ENCODE results near the gene PTPRM.
A peak's percentile ranks its signal among the peaks of the same experiment; 100 is the strongest.

PTPRM gene

GRCh38 chr18:8177330-8178016 is 610.4 kb downstream of the PTPRM start:
- Mint-ChIP-seq H3K27ac (peak overlapping the region; percentile 24), H3K9me3 (peaks cover 12% of the 10 kb centered on the region), H3K27me3 (ENCODE audit: low read depth, poor library complexity) (no peaks in the 10 kb centered on the region), H3K36me3 (ENCODE audit: low read depth) (peaks cover 11% of the 10 kb centered on the region), H3K4me3 (no peak overlapping the region), H3K4me1 (peaks cover 43% of the 10 kb centered on the region)
- DNase-seq: no peak
- no peak for TF ChIP-seq CTCF (IDR thresholded peaks at IDR 0.05)

GRCh38 chr18:8186413-8186812 is 619.3 kb downstream of the PTPRM start:
- Mint-ChIP-seq H3K27ac (no peak overlapping the region), H3K36me3 (ENCODE audit: low read depth) (no peaks in the 10 kb centered on the region), H3K27me3 (ENCODE audit: low read depth, poor library complexity) (peaks cover 4% of the 10 kb centered on the region), H3K9me3 (no peaks in the 10 kb centered on the region), H3K4me3 (no peak overlapping the region), H3K4me1 (no peaks in the 10 kb centered on the region)
- DNase-seq: no peak
- TF ChIP-seq CTCF (IDR thresholded peaks at IDR 0.05): no peak

GRCh38 chr18:8188184-8188583 is 621.1 kb downstream of the PTPRM start:
- H3K4me3 Mint-ChIP-seq: no peak overlapping the region
- no peaks in the 10 kb centered on the region for H3K4me1 Mint-ChIP-seq
- no peaks in the 10 kb centered on the region for H3K36me3 Mint-ChIP-seq (ENCODE audit: low read depth)
- H3K27me3 Mint-ChIP-seq (ENCODE audit: low read depth, poor library complexity): peaks cover 4% of the 10 kb centered on the region
- no peak for DNase-seq
- no peak for TF ChIP-seq CTCF (IDR thresholded peaks at IDR 0.05)
- no peaks in the 10 kb centered on the region for H3K9me3 Mint-ChIP-seq
- no peak overlapping the region for H3K27ac Mint-ChIP-seq

GRCh38 chr18:8190980-8191379 is 623.9 kb downstream of the PTPRM start:
- H3K27ac Mint-ChIP-seq: no peak overlapping the region
- no peaks in the 10 kb centered on the region for H3K9me3 Mint-ChIP-seq
- no peaks in the 10 kb centered on the region for H3K36me3 Mint-ChIP-seq (ENCODE audit: low read depth)
- peaks cover 4% of the 10 kb centered on the region for H3K27me3 Mint-ChIP-seq (ENCODE audit: low read depth, poor library complexity)
- TF ChIP-seq CTCF (IDR thresholded peaks at IDR 0.05): no peak
- H3K4me3 Mint-ChIP-seq: no peak overlapping the region
- peaks cover 11% of the 10 kb centered on the region for H3K4me1 Mint-ChIP-seq
- no peak for DNase-seq

GRCh38 chr18:8194431-8194830 is 627.3 kb downstream of the PTPRM start:
- no peak overlapping the region for H3K27ac Mint-ChIP-seq
- no peak overlapping the region for H3K4me3 Mint-ChIP-seq
- H3K4me1 Mint-ChIP-seq: peaks cover 15% of the 10 kb centered on the region
- no peaks in the 10 kb centered on the region for H3K9me3 Mint-ChIP-seq
- DNase-seq: no peak
- no peak for TF ChIP-seq CTCF (IDR thresholded peaks at IDR 0.05)
- H3K36me3 Mint-ChIP-seq (ENCODE audit: low read depth): no peaks in the 10 kb centered on the region
- no peaks in the 10 kb centered on the region for H3K27me3 Mint-ChIP-seq (ENCODE audit: low read depth, poor library complexity)

GRCh38 chr18:8196238-8196637 is 629.1 kb downstream of the PTPRM start:
- Mint-ChIP-seq H3K36me3 (ENCODE audit: low read depth) (no peaks in the 10 kb centered on the region), H3K4me3 (no peak overlapping the region), H3K9me3 (no peaks in the 10 kb centered on the region), H3K4me1 (peaks cover 25% of the 10 kb centered on the region), H3K27ac (no peak overlapping the region), H3K27me3 (ENCODE audit: low read depth, poor library complexity) (no peaks in the 10 kb centered on the region)
- DNase-seq: no peak
- TF ChIP-seq CTCF (IDR thresholded peaks at IDR 0.05): no peak
